HL-60/S4 treated with phorbol 12-myristate 13-acetate at 8.2 ng/mL for 4 days and 3 days (cell line): ENCODE data around the gene GABBR2.

Experiments used
- in situ Hi-C: fragments of 300-500 bp; cut with MboI; formaldehyde crosslinking; loops from 2 replicates; pipeline ENCODE4 v1.15.0; 2022; ENCODE audit warnings: low sequenced_read_pairs

Gene GABBR2

GRCh38 chr9:98359569-98359968, 349.2 kb downstream of the GABBR2 start:
- in situ Hi-C loops, result no loop called here

GRCh38 chr9:98357921-98358535, 350.7 kb downstream of the GABBR2 start:
- in situ Hi-C loops, result no loop called here

GRCh38 chr9:98356953-98357690, 351.6 kb downstream of the GABBR2 start:
- in situ Hi-C loops, result no loop called here

- in situ Hi-C loops, result no loop called here
These were observed 352.4 kb downstream of the GABBR2 start for GRCh38 chr9:98356326-98356725.

- in situ Hi-C loops, result no loop called here
These were observed 357.4 kb downstream of the GABBR2 start for GRCh38 chr9:98351370-98351769.

- in situ Hi-C loops, result no loop called here
These were observed 361.1 kb downstream of the GABBR2 start for GRCh38 chr9:98347642-98348041.

- in situ Hi-C loops, result no loop called here
These were observed 363.7 kb downstream of the GABBR2 start for GRCh38 chr9:98345011-98345410.

- in situ Hi-C loops, result no loop called here
These were observed 364.2 kb downstream of the GABBR2 start for GRCh38 chr9:98344581-98344980.

GRCh38 chr9:98342820-98343210, 365.9 kb downstream of the GABBR2 start:
- in situ Hi-C loops, result no loop called here

GRCh38 chr9:98342098-98342819, 366.5 kb downstream of the GABBR2 start:
- in situ Hi-C loops, result no loop called here

GRCh38 chr9:98341157-98342097, 367.3 kb downstream of the GABBR2 start:
- in situ Hi-C loops, result no loop called here

- in situ Hi-C loops, result no loop called here
These were observed 368.5 kb downstream of the GABBR2 start for GRCh38 chr9:98339987-98340800.

GRCh38 chr9:98335661-98336060, 373.1 kb downstream of the GABBR2 start:
- in situ Hi-C loops, result no loop called here

- in situ Hi-C loops, result no loop called here
These were observed 373.9 kb downstream of the GABBR2 start for GRCh38 chr9:98334796-98335195.

- in situ Hi-C loops, result no loop called here
These were observed 374.8 kb downstream of the GABBR2 start for GRCh38 chr9:98333703-98334582.

GRCh38 chr9:98332405-98332831, 376.3 kb downstream of the GABBR2 start:
- in situ Hi-C loops, result no loop called here

- in situ Hi-C loops, result no loop called here
These were observed 377.0 kb downstream of the GABBR2 start for GRCh38 chr9:98331536-98332259.

GRCh38 chr9:98330831-98331230, 377.9 kb downstream of the GABBR2 start:
- in situ Hi-C loops, result no loop called here
